ENCODE data around the gene CRKL.
"Not testable (repeated sequence)": the region's sequence is repeated elsewhere in the genome, so short reads cannot be mapped to it uniquely, and the experiment has no call there.

Gene CRKL

DNA sequence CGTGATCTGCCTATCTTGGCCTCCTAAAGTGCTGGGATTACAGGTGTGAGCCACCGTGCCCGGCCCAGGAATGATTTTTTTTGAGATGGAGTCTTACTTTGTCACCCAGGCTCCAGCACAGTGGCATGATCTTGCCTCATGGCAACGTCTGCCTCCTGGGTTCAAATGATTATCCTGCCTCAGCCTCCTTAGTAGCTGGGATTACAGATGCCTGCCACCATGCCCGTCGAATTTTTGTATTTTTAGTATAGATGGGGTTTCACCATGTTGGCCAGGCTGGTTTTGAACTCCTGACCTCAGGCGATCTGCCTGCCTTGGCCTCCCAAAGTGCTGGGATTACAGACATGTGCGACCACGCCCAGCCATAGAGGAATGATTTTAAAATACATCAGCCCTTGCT lies 17.8 kb downstream of the CRKL start:
- DNase-seq (ENCODE audit: low read depth) = not testable (repeated sequence)

DNA sequence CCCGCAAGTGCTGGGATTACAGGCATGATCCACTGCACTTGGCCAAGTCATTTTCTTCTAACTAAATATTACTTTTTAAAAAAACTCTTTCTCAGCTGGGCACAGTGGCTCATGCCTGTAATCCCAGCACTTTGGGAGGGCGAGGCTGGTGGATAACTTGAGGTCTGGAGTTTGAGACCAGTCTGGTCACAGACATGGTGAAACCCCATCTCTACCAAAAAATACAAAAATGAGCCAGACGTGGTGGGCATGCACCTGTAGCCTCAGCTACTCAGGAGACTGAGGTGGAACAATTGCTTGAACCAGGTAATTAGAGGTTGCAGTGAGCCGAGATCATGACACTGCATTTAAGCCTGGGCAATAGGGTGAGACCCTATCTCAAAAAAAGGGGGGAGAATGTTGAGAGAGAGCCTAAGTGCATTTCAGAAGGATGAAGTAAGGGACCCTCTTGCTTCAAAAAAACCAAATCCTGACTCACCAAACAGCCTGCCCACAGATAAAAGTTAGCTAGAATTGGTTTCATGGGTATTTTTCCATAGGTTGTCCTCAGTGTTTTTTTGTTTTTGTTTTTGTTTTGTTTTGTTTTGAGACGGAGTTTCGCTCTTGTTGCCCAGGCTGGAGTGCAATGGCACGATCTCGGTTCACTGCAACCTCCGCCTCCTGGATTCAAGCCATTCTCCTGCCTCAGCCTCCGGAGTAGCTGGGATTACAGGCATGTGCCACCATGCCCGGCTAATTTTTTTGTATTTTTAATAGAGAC lies 18.8 kb downstream of the CRKL start:
- DNase-seq (ENCODE audit: low read depth) = not testable (repeated sequence)

DNA sequence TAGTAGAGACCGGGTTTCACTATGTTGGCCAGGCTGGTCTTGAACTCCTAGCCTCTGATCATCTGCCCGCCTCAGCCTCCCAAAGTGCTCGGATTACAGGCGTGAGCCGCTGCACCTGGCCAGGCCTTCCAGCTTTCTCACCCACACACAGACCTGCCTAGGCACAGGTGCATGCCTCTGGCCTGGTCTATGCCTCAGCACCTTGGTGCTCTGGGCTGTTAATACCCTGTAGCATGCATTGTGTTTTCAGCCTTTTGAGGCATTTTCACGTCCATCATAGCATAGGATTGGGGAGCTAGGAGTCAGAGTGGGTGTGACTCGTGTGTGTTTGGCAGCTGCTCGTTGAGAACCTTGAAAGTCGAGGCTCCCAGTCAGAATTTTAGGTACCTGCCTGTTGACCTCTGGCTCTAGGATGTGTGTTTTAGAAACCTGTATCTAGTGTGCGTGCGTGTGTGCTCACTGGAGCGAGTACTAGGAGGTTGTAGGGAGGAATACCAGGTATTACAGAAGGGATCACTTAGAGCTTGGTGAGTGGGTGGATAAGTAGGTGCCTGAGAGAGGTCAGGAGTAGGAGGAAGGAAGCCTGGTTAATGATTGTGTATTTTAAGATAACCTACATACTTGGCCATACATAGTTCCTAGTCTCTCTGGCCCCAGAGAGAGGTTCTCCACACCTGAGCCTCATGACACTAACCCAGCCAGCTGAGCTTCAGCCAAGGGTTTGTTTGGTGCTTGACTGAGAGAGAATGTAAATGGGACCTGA lies 20.0 kb downstream of the CRKL start:
- DNase-seq (ENCODE audit: low read depth) = no peak

DNA sequence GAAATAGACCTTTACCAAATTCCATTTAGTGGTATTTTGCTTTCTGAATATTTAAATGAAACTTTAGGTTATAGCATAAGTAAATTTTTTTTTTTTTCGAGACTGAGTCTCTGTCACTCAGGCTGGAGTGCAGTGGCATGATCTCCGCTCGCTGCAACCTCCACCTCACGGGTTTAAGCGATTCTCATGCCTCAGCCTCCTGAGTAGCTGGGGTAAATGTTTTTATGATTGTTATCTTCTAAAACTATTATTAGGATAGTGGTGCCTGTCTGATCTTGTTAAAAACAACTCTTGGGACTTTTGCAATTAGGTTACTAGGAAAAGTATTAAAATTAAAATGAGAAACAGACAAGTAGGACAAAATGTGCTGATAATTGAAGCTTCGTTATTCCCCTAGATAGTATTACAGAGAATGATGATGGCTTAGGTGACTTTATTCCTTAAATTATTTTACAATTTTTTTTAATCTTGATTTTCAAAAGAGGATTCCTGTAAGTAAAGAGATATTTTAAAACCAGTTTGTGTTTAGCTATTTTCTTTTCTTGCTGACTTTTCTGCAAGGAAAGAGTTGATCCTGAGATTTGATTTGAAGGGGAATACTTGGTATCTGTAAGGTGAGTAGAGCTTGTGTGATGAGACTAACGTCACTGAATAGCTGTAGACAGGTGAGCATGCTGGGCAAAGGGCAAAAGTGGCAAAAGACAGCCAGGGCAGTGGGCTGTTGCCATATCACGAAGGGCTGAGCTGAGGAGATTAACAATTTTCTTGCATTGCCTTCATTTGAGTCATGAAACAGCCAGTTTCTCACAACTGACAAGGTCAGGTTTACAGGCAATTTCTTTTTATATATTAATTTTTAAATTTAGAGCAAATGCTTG lies 20.8 kb downstream of the CRKL start:
- DNase-seq (ENCODE audit: low read depth) = no peak

DNA sequence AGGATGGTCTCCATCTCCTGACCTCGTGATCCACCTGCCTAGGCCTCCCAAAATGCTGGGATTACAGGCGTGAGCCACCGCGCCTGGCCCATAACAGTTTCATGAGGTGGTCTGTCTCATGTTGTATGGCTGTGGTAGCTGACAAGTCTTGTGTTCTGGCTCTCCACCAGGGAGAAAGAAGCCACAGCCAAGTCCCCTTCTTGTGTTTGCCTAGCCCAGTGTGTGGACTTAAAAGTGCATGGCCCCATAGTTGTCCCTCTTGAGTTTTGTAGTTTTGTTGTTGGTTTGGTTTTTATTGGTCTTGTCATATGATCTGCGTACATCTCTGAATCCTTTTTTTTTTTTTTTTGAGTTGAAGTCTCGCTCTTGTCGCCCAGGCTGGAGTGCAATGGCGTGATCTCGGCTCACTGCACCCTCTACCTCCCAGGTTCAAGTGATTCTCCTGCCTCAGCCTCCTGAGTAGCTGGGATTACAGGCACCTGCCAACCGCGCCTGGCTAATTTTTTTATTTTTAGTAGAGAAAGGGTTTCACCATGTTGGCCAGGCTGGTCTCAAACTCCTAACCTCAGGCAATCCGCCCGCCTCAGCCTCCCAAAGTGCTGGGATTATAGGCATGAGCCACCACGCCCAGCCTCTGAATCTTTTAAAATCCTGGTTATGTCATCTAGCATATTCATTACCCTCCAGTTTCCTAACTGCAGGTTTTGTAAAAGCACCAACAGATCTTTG lies 22.4 kb downstream of the CRKL start:
- DNase-seq (ENCODE audit: low read depth) = not testable (repeated sequence)

DNA sequence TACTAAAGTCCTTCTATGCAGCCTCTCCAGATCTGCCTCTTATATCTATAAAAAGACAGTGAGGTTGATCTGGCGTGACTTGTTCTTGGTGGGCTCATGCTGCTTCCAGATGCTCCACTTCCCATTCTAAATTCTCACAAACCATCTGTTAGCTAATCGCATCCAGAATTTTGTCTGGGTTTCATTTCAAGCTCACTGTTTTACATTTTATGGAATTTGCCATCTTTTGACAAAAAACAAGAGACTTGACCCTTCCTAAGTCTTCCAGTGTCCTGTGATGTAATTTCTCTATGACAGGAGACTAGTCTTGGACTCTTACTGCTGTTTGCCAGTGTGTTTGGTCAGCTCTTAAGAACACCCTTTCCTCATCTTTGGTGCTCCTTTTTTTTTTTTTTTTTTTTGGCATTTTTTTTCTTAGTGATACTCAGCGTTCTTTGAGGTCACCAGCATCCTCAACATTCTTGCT lies 23.0 kb downstream of the CRKL start:
- DNase-seq (ENCODE audit: low read depth) = no peak

DNA sequence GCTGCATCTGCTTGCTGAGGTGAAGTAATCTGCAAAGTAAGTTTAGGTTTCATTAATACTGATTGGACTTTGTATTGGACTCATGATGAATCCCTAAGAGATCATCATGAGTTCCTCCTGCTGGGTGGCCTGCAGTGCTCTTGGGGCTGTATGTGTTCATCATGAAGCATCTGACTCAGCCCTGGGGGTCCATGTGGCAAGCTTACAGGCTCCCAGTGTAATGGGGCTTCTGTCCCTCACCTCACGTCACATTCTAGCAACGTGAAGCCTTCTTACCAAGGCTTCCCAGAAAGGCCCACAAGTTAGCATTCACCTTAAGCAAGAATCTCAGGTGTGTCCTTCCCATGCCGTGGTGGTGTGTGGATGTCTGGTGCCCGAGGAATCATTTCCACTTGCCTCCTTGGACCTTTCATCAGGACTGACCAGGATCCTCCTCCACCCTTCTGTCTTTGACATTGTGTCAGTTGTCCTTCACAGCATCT lies 23.7 kb downstream of the CRKL start:
- DNase-seq (ENCODE audit: low read depth) = no peak

DNA sequence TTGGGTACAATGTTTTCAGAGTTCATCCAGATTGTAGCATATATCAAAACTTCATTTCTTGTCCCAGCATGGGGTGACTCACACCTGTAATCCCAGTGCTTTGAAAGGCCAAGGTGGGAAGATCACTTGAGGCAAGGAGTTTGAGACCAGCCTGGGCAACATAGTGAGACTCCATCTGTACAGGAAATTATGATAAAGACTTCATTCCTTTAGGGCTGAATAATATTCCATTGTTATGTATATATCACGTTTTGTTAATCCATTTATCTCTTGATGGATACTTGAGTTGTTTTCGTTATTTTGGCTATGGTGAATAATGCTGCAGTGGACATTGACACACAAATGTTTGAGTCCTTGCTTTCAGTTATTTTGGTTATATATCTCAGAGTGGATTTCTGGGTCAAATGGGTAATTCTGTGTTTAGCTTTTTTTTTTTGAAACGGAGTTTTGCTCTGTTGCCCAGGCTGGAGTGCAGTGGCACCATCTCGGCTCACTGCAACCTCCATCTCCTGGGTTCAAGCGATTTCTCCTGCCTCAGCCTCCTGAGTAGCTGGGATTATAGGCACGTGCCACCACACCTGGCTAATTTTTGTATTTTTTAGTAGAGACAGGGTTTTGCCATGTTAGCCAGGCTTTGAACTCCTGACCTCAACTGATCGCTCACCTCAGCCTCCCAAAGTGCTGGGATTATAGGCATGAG lies 25.1 kb downstream of the CRKL start:
- DNase-seq (ENCODE audit: low read depth) = not testable (repeated sequence)

DNA sequence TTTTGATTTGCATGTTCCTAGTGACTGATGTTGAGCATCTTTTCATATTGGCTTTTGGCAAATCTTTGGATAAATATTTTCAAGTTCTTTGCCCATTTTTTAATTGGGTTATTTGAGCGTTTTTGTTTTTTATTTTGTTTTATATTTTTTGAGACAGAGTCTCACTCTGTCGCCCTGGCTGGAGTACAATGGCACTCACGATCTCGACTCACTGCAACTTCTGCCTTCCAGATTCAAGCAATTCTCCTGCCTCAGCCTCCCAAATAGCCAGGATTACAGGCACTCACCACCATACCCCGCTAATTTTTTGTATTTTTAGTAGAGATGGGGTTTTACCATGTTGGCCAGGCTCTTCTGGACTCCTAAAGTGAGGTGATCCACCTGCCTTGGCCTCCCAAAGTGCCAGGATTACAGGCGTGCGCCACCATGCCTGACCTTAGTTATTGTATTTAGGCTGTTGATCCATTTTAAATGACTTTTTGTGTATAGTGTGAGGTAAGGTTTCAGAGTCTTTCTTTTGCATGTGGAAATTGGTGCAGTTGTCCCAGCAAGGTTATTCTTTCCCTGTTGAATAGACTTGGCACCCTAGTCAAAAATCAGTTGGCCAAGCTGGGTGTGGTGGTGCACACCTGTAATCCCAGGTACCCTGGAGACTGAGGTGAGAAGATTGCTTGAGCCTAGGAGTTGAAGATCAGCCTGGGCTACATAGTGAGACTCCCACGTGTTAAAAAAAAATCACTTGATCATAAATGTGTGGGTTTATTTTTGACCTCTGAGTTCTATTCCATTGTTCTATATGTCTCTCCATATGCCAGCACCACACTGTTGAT lies 26.1 kb downstream of the CRKL start:
- DNase-seq (ENCODE audit: low read depth) = no peak

DNA sequence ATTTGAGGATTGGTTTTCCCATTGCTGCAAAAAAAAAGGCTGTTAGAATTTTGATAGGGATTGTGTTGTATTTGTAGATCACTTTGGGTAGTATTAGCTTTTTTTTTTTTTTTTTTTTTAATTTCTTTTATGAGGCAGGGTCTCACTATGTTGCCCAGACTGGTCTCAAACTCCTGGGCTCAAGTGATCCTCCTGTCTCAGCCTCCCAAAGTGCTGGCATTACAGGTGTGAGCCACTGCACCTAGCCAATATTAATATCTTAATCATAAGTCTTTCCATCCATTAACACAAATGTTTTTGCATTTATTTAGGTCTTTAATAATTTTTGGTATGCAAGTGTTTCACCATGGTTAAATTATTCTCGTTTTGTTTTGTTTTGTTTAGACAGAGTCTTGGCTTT lies 26.8 kb downstream of the CRKL start:
- DNase-seq (ENCODE audit: low read depth) = no peak

DNA sequence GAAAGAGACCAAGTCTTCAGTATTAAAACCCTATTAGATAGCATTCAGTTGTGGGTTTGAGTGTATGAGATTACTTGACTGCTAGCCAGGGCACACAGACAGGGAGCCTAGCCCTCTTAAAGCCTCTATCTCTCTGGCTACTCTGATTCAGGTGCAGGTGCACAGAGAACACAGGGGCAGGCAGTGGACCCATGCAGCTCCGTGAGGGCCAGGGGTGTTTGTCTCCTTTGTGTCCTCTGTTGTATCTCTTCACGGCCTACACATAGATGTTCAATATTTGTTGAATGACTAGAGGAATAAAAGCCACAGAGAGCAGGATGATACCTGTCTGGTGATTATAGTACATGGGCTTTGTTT lies 28.3 kb downstream of the CRKL start:
- no peak for DNase-seq (ENCODE audit: low read depth)

DNA sequence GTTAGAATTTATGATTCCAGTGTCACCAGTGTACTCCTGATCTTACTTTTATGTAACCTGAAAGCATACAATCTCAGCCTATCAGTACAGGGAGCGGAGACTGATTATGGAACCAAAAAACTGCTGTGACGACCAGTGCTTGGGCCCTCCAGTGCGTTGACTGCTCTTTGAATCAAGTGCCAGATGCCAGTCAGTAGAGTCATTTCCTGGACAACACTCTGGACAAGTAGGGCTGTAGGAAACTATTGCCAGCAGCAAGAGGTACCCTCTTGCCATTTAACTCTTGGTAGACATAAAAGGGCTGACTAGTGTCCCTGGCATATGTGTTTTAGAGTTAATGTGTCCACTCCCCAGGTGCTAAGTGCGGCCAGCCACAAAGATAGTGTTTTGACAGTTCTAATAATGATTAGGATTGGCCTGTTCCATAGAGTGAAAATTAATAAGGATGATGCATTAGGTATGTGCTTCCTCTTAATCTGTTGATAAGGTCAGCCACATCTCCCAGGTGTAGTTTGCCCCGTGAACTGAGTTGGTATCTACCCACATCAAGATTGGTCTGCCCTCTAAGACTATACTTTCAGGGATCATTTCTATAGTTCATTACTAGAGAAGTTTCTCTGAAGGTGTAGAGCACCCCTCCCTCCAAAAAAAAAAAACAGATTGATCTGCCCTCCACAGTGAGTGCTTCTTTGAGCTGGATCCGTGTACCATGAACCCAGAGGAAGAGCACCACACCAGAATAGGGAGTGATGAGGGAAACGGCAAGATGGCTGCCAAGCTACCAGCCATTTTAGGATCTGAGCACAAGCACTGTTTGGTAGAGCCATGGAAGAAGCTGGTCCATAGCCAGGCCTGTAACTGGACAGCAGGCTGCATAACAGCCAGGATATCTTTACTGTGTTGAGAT lies 29.1 kb downstream of the CRKL start:
- DNase-seq (ENCODE audit: low read depth) = no peak

DNA sequence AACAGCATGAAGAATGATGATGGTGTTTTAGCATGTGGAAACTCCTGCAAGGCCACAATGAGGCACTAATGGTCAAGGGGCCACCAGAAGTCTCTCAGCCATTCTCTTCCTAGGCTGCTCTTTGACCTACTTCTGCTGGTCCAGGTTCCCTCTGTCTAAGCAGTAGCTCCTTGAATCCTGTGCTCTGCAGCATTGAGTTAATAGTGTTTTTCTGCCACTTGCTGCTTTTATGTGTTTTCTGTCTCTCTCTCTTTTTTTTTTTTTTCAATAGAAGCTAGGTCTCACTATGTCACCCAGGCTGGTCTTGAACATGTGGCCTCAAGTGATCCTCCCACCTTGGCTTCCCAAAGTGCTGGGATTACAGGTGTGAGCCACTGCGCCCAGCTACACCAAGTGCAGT lies 29.8 kb downstream of the CRKL start:
- no peak for DNase-seq (ENCODE audit: low read depth)

DNA sequence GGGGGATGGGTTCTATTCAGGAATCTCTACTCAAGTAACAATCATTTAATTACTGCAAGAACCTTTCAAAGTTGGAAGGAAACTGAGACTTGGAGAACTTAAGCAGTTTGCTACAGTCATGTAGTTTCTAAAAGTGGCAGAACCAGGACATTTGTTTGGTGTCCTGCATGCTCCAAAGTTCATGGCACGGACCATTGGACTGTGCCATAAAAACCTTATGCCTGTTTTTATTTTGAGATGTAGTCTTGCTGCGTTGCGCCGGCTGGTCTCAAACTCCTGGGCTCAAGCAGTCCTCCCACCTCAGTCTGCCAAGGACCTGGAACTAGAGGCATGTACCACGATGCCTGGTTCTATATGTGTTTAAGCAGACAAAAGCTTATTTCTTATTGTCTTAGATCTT lies 31.2 kb downstream of the CRKL start:
- no peak for DNase-seq (ENCODE audit: low read depth)

DNA sequence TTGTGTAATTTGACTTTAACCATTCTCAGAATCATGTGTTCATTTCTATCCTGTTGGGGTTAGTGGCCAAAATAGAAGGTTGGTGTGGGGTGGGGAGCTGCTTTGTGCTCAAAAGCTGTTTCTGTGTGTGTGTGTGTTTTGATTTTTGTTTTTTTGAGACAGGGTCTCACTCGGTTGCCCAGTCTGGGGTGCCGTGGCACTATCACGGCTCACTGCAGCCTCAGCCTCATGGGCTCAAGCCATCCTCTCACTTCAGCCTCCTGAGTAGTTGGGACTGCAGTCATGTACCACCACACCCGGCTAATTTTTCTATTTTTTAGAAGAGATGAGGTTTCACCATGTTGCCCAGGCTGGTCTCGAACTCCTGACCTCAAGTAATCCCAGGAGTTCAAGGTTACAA lies 31.8 kb downstream of the CRKL start:
- no peak for DNase-seq (ENCODE audit: low read depth)

DNA sequence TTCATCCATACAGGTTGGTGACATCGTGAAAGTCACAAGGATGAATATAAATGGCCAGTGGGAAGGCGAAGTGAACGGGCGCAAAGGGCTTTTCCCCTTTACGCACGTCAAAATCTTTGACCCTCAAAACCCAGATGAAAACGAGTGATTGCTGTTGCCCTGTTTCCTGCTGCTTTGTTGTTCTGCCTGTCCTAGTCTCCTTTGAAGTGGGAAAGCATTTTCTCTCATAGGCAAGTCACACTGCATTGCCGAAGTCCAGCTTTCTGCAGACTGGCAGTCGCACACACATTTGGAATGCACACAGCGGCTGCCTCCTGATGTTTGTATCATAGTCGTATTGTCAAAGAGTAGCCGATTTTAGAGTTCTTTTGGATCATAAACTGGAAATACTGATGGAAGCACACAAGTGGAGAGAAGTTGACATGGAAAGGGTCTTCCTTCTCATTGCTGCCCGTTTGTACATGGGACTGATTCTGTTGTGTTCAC lies 32.5 kb downstream of the CRKL start:
- no peak for DNase-seq (ENCODE audit: low read depth)

DNA sequence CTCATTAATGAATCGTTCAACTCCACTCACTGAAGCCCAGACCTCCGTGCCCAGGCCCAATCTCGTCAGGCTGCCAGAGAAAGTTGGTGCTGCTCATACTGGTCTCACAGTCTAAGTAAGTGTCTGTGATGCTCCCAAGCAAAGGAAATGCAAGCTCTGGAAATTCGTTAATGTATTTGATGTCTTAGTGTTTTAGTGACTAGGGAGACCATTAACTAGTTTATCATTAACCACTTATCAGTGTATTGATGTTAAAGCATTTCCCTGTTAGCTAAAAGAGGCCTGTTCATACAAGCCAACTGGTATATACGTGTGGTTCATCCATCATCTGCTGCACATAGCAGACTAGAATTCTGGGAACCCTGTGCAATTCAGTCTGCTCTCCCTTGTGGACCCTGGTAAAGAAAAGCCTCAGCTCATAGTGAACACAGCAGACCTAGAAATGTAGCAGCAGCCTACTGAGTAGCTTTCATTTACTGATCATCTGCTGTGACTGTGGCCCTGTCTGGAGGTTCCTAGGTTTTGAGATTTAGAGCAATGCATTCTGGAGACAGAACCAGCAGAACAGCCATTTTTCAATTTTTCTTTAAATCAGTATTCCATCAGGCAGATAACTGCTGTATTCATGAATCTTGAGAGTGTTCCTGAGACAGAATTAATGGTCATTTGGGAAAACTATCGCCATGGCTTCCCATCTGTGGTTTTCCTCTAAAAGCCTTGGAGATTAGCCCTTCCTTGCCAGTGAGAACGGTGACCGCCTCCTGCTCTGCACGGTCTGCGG lies 34.1 kb downstream of the CRKL start:
- DNase-seq (ENCODE audit: low read depth) = no peak

DNA sequence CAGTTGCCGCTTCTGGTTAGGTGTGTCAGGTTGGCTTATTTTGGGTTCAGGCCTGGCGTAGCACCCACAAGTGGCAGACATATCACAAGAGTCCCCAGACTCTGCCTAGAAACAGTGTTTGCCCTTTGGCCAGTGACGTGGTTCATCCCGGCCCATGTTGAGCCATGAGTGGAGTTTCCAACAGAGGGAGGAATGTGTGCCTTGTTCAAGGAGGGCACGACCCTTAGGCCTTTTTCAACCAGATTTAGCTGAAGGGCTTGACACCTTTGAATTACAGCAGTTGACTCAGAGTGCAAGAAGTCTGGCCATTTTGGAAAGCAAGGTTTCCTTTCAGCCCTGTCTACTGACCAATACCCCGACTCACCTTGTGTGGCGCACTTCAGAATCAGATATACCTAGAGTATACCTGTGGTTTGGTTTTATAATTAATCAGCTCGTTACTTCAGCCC lies 34.7 kb downstream of the CRKL start:
- DNase-seq (ENCODE audit: low read depth) = no peak
